GM21447 (cell line): ENCODE data around the gene OGG1.
A peak's percentile ranks its signal among the peaks of the same experiment; 100 is the strongest.

ENCODE experiments used
- ATAC-seq: cut with Tn5 transposase; IDR thresholded peaks from one replicate; pipeline ENCODE4 v1.9.1; 2021; ENCODE audit not compliant: unreplicated experiment

The OGG1 gene

GRCh38 chr3:9749645-9750555 lies at the start of gene OGG1:
OGG1 (plus strand) TSS chr3:9749952; CDS start chr3:9750287, 335 bp downstream.
- peak; percentile 83 for ATAC-seq

GRCh38 chr3:9700536-9700935 lies 49.2 kb upstream of the OGG1 start:
- ATAC-seq, result no peak

- no peak for ATAC-seq
Measured at GRCh38 chr3:9701006-9701405, 48.7 kb upstream of the OGG1 start.

- ATAC-seq, result no peak
Measured at GRCh38 chr3:9701711-9702110, 48.0 kb upstream of the OGG1 start.

GRCh38 chr3:9703240-9703639 lies 46.5 kb upstream of the OGG1 start:
- ATAC-seq, result no peak

GRCh38 chr3:9703736-9704346 lies 45.9 kb upstream of the OGG1 start, which contains the start of gene CPNE9:
CPNE9 (plus strand) TSS chr3:9703833; CDS start chr3:9703997, 164 bp downstream.
- ATAC-seq, result no peak

GRCh38 chr3:9704347-9705322 lies 45.1 kb upstream of the OGG1 start:
- no peak for ATAC-seq

GRCh38 chr3:9710174-9710739 lies 39.5 kb upstream of the OGG1 start:
- ATAC-seq, result no peak

- no peak for ATAC-seq
Measured at GRCh38 chr3:9712415-9712814, 37.3 kb upstream of the OGG1 start.

- ATAC-seq, result no peak
Measured at GRCh38 chr3:9713142-9713541, 36.6 kb upstream of the OGG1 start.

GRCh38 chr3:9715136-9715535 lies 34.6 kb upstream of the OGG1 start:
- no peak for ATAC-seq

GRCh38 chr3:9715764-9716437 lies 33.9 kb upstream of the OGG1 start:
- ATAC-seq, result no peak

GRCh38 chr3:9716801-9717555 lies 32.8 kb upstream of the OGG1 start:
- ATAC-seq, result no peak

GRCh38 chr3:9717563-9717962 lies 32.2 kb upstream of the OGG1 start:
- ATAC-seq, result no peak

GRCh38 chr3:9718118-9718517 lies 31.6 kb upstream of the OGG1 start:
- no peak for ATAC-seq

GRCh38 chr3:9721015-9721699 lies 28.6 kb upstream of the OGG1 start:
- no peak for ATAC-seq

- no peak for ATAC-seq
Measured at GRCh38 chr3:9721700-9722060, 28.1 kb upstream of the OGG1 start.

GRCh38 chr3:9725775-9726515 lies 23.8 kb upstream of the OGG1 start:
- no peak for ATAC-seq
